Panc1 (cell line): Measurements from ENCODE around the gene KCNQ1OT1. TPM values are rescaled to one million over a fixed set of nuclear protein-coding genes. Genes with fewer than 3 reads are reported as not detected.
A peak's percentile ranks its signal among the peaks of the same experiment; 100 is the strongest.

ENCODE experiments used
- ATAC-seq: fragments of 200-7000 bp; cut with Tn5 transposase; 2 replicates; pipeline ENCODE4 v1.9.1; 2020; ENCODE audit warnings: mild to moderate bottlenecking, moderate library complexity
- BruUV-seq: library from RNA; stranded (reverse); fragments of 400-500 nt; replicated peaks from 2 replicates; lab custom pipeline; 2021; lab: Mats Ljungman, UMichigan
- CTCF ChIA-PET: fragments of 300-600 bp; sonication (Branson Sonifier 250); formaldehyde crosslinking; loops from one replicate; lab custom pipeline; 2022; ENCODE audit warnings: antibody characterized with exemption; lab: Charles Lee
- POLR2A ChIA-PET: fragments of 300-600 bp; sonication (Branson Sonifier 250); formaldehyde crosslinking; loops from one replicate; lab custom pipeline; 2022; ENCODE audit warnings: antibody characterized with exemption; lab: Charles Lee
- DNase-seq: peaks from one replicate; pipeline ENCODE4 v3.0.0-alpha.2; 2010; ENCODE audit warnings: low read depth, low spot score
- H3K27ac ChIP-seq: 2 replicates; pipeline ENCODE4 v1.5.1; 2011; ENCODE audit warnings: mild to moderate bottlenecking, low read length, inconsistent platforms
- H3K27me3 ChIP-seq: fragments of 200-500 bp; sonication (Bioruptor generic); 2 replicates; pipeline ENCODE4 v1.6.0; 2014; ENCODE audit warnings: low read length, inconsistent platforms; ENCODE audit not compliant: control insufficient read depth, insufficient read depth
- H3K36me3 ChIP-seq: fragments of 200-500 bp; sonication (Bioruptor generic); 2 replicates; pipeline ENCODE4 v1.5.1; 2014; ENCODE audit warnings: inconsistent platforms, mild to moderate bottlenecking, low read length, moderate library complexity; ENCODE audit not compliant: control insufficient read depth, insufficient read depth
- H3K4me1 ChIP-seq: 2 replicates; pipeline ENCODE4 v1.5.1; 2011; ENCODE audit warnings: inconsistent platforms, mild to moderate bottlenecking, low read length, moderate library complexity; ENCODE audit not compliant: control insufficient read depth, insufficient read depth
- H3K4me3 ChIP-seq, 2 experiments: 2 replicates each; pipeline ENCODE4 v1.5.1; 2011 to 2012; ENCODE audit warnings: low read depth in 2 of 2, low read length in 2 of 2, mild to moderate bottlenecking in 2 of 2, inconsistent platforms in 1 of 2, moderate library complexity in 1 of 2
- H3K9me3 ChIP-seq: fragments of 200-500 bp; sonication (Bioruptor generic); 2 replicates; pipeline ENCODE4 v1.5.1; 2014; ENCODE audit warnings: low read depth, mild to moderate bottlenecking, inconsistent platforms, low read length, moderate library complexity; ENCODE audit not compliant: control insufficient read depth, insufficient read depth
- CTCF ChIP-seq: fragments of 450-650 bp; IDR thresholded peaks from 2 replicates; pipeline ENCODE4 v1.5.1; 2017; ENCODE audit warnings: mild to moderate bottlenecking
- POLR2AphosphoS5 ChIP-seq: IDR thresholded peaks from 2 replicates; pipeline ENCODE4 v1.6.1; 2012; ENCODE audit warnings: mild to moderate bottlenecking, low read depth, low read length, moderate library complexity
- REST ChIP-seq, 2 experiments: IDR thresholded peaks; 2 replicates each; pipeline ENCODE4 v1.6.1; 2011 to 2012; ENCODE audit warnings: low read depth in 2 of 2, control low read depth in 1 of 2, low read length in 1 of 2, mild to moderate bottlenecking in 1 of 2, moderate library complexity in 1 of 2; ENCODE audit not compliant: insufficient read depth in 1 of 2
- SIN3A ChIP-seq: IDR thresholded peaks from 2 replicates; pipeline ENCODE4 v1.6.1; 2012; ENCODE audit warnings: low read depth, mild to moderate bottlenecking, low read length, moderate library complexity, borderline replicate concordance; ENCODE audit not compliant: insufficient read depth
- TCF7L2 ChIP-seq: IDR thresholded peaks from 2 replicates; pipeline ENCODE4 v1.6.1; 2011; ENCODE audit warnings: mild to moderate bottlenecking, low read depth, low read length, inconsistent platforms
- in situ Hi-C: cut with HindIII; loops from 2 replicates; pipeline ENCODE4 v1.10.0; 2016; ENCODE audit warnings: low sequenced_read_pairs, low pct_unique_long_range_greater_than_20kb
- intact Hi-C: fragments of 100-400 bp; cut with micrococcal nuclease; formaldehyde crosslinking; loops from one replicate; pipeline ENCODE4 v1.10.0; 2022; ENCODE audit not compliant: unreplicated experiment
- total RNA-seq: library from RNA; stranded (reverse); gene quantifications from one replicate; pipeline ENCODE4 v1.2.1, GENCODE V29; 2021; ENCODE audit not compliant: unreplicated experiment

The KCNQ1OT1 gene
- total RNA-seq, 1 experiment from 2014 or later, result 1.3 TPM

- DNase-seq, result no peak
- Histone ChIP-seq H3K9me3 (no peaks in the 10 kb centered on the region), H3K27me3 (no peaks in the 10 kb centered on the region), H3K27ac (no peak overlapping the region), H3K4me3 (no peak overlapping the region), H3K4me1 (no peaks in the 10 kb centered on the region), H3K36me3 (no peaks in the 10 kb centered on the region)
- no peak for ATAC-seq
- in situ Hi-C loops (no loop called here), intact Hi-C loops (no loop called here)
- no TSS peak for BruUV-seq
- TF ChIP-seq SIN3A, result no peak
- no peak for TF ChIP-seq TCF7L2
- no peak for TF ChIP-seq REST (IDR thresholded peaks at IDR 0.05; ENCODE audit: insufficient read depth in 1 of 2, low read depth in 2 of 2, low read length in 1 of 2)
- no peak for TF ChIP-seq POLR2AphosphoS5
- TF ChIP-seq CTCF, result no peak
- ChIA-PET CTCF (no interaction called here), POLR2A (interaction anchor here (0.6 kb wide), 1 partner anchor 83 kb away, joined by 3 read pairs; no protein-coding TSS in a partner anchor)
Measured at GRCh38 chr11:2677127-2677526, 22.7 kb downstream of the KCNQ1OT1 start.

- CTCF ChIA-PET, result no interaction called here
- in situ Hi-C loops, result no loop called here
- intact Hi-C loops, result no loop called here
- Histone ChIP-seq H3K27me3 (no peaks in the 10 kb centered on the region), H3K4me3 (no peak overlapping the region), H3K9me3 (no peaks in the 10 kb centered on the region), H3K36me3 (no peaks in the 10 kb centered on the region), H3K4me1 (no peaks in the 10 kb centered on the region), H3K27ac (no peak overlapping the region)
- ATAC-seq (0 out of 2 replicates have a peak, but pooled peaks have one; percentile 32), DNase-seq (no peak)
- TF ChIP-seq SIN3A, result no peak
- no peak for TF ChIP-seq POLR2AphosphoS5
- no peak for TF ChIP-seq REST (IDR thresholded peaks at IDR 0.05; ENCODE audit: insufficient read depth in 1 of 2, low read depth in 2 of 2, low read length in 1 of 2)
- no peak for TF ChIP-seq TCF7L2
- no peak for TF ChIP-seq CTCF
- no TSS peak for BruUV-seq
- POLR2A ChIA-PET, result no interaction called here
Measured at GRCh38 chr11:2675540-2675939, 24.3 kb downstream of the KCNQ1OT1 start.
